Measurements from ENCODE around the gene FKBP2. TPM values are rescaled to one million over a fixed set of nuclear protein-coding genes. Genes with fewer than 3 reads are reported as not detected.
A peak's percentile ranks its signal among the peaks of the same experiment; 100 is the strongest.

The FKBP2 gene
- 10 to 100 TPM; 45.5 to 78.3 (median 58.4) TPM for total RNA-seq

GRCh38 chr11:64240435-64241240 lies at the start of gene FKBP2:
FKBP2 (plus strand) TSS chr11:64241095; CDS start chr11:64242388, 1,293 bp downstream.
- Histone ChIP-seq H3K27me3 (no peaks in the 10 kb centered on the region), H3K9me3 (no peaks in the 10 kb centered on the region), H3K36me3 (peaks cover 0 to 55% of the 10 kb centered on the region in 2 donors), H3K4me1 (peaks cover 0 to 55% (median 37%) of the 10 kb centered on the region in 3 donors), H3K4me3 (peak within 1 kb of the TSS; percentile 76 to 95), H3K27ac (peak within 1 kb of the TSS; percentile 89 to 100 (median 97))
- ATAC-seq, result peak; percentile 88
- no CpG with 5 or more reads among the region's 58 CpGs for WGBS, 2 donors (ENCODE audit: low coverage in 1 of 2)
- peak; percentile 79 to 83 for TF ChIP-seq POLR2A (IDR thresholded peaks at IDR 0.05)
- peak; percentile 96 for TF ChIP-seq POLR2AphosphoS5 (IDR thresholded peaks at IDR 0.05)
- TF ChIP-seq EP300 (IDR thresholded peaks at IDR 0.05), result no peak
- no peak for TF ChIP-seq CTCF (IDR thresholded peaks at IDR 0.05)

GRCh38 chr11:64192434-64192833 lies 48.5 kb upstream of the FKBP2 start:
- TF ChIP-seq POLR2AphosphoS5 (IDR thresholded peaks at IDR 0.05), result no peak
- no peak for TF ChIP-seq EP300 (IDR thresholded peaks at IDR 0.05)
- no peak for TF ChIP-seq CTCF (IDR thresholded peaks at IDR 0.05)
- no peak for TF ChIP-seq POLR2A (IDR thresholded peaks at IDR 0.05)
- H3K36me3 ChIP-seq, result peaks cover 0 to 58% of the 10 kb centered on the region in 2 donors
- no peaks in the 10 kb centered on the region for H3K4me1 ChIP-seq
- H3K9me3 ChIP-seq, result no peaks in the 10 kb centered on the region
- ATAC-seq, result no peak
- 90% methylated on average over 2 of the region's 5 CpGs; no CpG with 5 or more reads in 1 of the 2 donors for WGBS, 2 donors (ENCODE audit: low coverage in 1 of 2)
- no peak overlapping the region for H3K27ac ChIP-seq
- H3K27me3 ChIP-seq, result no peaks in the 10 kb centered on the region
- no peak overlapping the region for H3K4me3 ChIP-seq

GRCh38 chr11:64196626-64197025 lies 44.3 kb upstream of the FKBP2 start:
- Histone ChIP-seq H3K27ac (no peak overlapping the region), H3K4me1 (no peaks in the 10 kb centered on the region), H3K4me3 (no peak overlapping the region), H3K36me3 (peaks cover 0 to 94% of the 10 kb centered on the region in 2 donors), H3K9me3 (no peaks in the 10 kb centered on the region), H3K27me3 (no peaks in the 10 kb centered on the region)
- no peak for ATAC-seq
- WGBS, 2 donors (ENCODE audit: low coverage in 1 of 2), result 72 to 80% methylated on average over 2 to 5 of the region's 9 CpGs
- TF ChIP-seq CTCF (IDR thresholded peaks at IDR 0.05) (no peak), EP300 (IDR thresholded peaks at IDR 0.05) (no peak), POLR2AphosphoS5 (IDR thresholded peaks at IDR 0.05) (no peak), POLR2A (IDR thresholded peaks at IDR 0.05) (no peak)

- Histone ChIP-seq H3K4me3 (no peak overlapping the region), H3K27ac (no peak overlapping the region), H3K36me3 (peaks cover 0 to 100% of the 10 kb centered on the region in 2 donors), H3K4me1 (no peaks in the 10 kb centered on the region), H3K27me3 (no peaks in the 10 kb centered on the region), H3K9me3 (no peaks in the 10 kb centered on the region)
- ATAC-seq, result no peak
- TF ChIP-seq EP300 (IDR thresholded peaks at IDR 0.05), result no peak
- TF ChIP-seq POLR2AphosphoS5 (IDR thresholded peaks at IDR 0.05), result no peak
- no peak for TF ChIP-seq POLR2A (IDR thresholded peaks at IDR 0.05)
- TF ChIP-seq CTCF (IDR thresholded peaks at IDR 0.05), result no peak
- 93 to 100% methylated on average over 1 to 2 of the region's 2 CpGs for WGBS, 2 donors (ENCODE audit: low coverage in 1 of 2)
Observed at GRCh38 chr11:64198511-64198910, 42.4 kb upstream of the FKBP2 start.

GRCh38 chr11:64201543-64201942 lies 39.4 kb upstream of the FKBP2 start:
- 58 to 63% methylated on average over 3 of the region's 3 CpGs for WGBS, 2 donors (ENCODE audit: low coverage in 1 of 2)
- Histone ChIP-seq H3K27me3 (no peaks in the 10 kb centered on the region), H3K27ac (no peak overlapping the region), H3K36me3 (peaks cover 0 to 100% of the 10 kb centered on the region in 2 donors), H3K9me3 (no peaks in the 10 kb centered on the region), H3K4me3 (no peak overlapping the region), H3K4me1 (peaks cover 0 to 28% (median 3%) of the 10 kb centered on the region in 3 donors)
- TF ChIP-seq POLR2AphosphoS5 (IDR thresholded peaks at IDR 0.05) (no peak), EP300 (IDR thresholded peaks at IDR 0.05) (no peak), POLR2A (IDR thresholded peaks at IDR 0.05) (no peak), CTCF (IDR thresholded peaks at IDR 0.05) (no peak)
- ATAC-seq, result no peak
